ENCODE data around the gene HM13.

DNA sequence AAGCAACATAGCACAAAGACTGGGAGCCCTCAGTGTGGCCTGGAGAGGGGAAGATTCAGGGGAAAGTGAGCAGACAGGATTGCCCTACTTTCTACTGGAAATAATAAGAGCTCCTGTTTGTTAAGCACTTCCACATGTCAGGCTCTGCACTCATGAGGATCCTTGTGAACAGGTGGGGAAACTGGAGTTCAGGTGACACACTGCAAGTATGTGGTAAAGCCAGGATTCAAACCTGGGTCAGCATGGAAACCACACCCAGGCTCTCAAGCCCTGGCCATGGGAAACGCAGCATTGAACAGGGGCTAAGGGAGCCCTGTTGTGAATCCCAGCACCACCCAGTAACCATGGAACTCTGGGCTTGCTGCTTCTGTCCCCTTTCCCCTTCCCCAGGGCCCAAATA is 48.0 kb downstream of the HM13 start:
- TF ChIP-seq, protein P1, sequence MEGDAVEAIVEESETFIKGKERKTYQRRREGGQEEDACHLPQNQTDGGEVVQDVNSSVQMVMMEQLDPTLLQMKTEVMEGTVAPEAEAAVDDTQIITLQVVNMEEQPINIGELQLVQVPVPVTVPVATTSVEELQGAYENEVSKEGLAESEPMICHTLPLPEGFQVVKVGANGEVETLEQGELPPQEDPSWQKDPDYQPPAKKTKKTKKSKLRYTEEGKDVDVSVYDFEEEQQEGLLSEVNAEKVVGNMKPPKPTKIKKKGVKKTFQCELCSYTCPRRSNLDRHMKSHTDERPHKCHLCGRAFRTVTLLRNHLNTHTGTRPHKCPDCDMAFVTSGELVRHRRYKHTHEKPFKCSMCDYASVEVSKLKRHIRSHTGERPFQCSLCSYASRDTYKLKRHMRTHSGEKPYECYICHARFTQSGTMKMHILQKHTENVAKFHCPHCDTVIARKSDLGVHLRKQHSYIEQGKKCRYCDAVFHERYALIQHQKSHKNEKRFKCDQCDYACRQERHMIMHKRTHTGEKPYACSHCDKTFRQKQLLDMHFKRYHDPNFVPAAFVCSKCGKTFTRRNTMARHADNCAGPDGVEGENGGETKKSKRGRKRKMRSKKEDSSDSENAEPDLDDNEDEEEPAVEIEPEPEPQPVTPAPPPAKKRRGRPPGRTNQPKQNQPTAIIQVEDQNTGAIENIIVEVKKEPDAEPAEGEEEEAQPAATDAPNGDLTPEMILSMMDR (IDR thresholded peaks at IDR 0.05; ENCODE audit: low read depth, low read length, poor library complexity, severe bottlenecking), result no peak
- TF ChIP-seq EZH2phosphoT487 (IDR thresholded peaks at IDR 0.05; ENCODE audit: borderline replicate concordance, low read length), result no peak
